Mesodermal cell (in vitro differentiated cells): ENCODE data around the gene SOX5.
"Not testable (repeated sequence)": the region's sequence is repeated elsewhere in the genome, so short reads cannot be mapped to it uniquely, and the experiment has no call there.

Experiments used
- H3K27ac ChIP-seq: 2 replicates; pipeline ENCODE4 v1.7.0; 2013; ENCODE audit warnings: mild to moderate bottlenecking, low read depth, low read length, moderate library complexity; ENCODE audit not compliant: severe bottlenecking
- H3K36me3 ChIP-seq: 2 replicates; pipeline ENCODE4 v1.7.1; 2013; ENCODE audit warnings: mild to moderate bottlenecking, low read length, moderate library complexity; ENCODE audit not compliant: control insufficient read depth, insufficient read depth
- H3K4me1 ChIP-seq: one replicate; pipeline ENCODE4 v1.7.1; 2013; ENCODE audit warnings: mild to moderate bottlenecking, low read length; ENCODE audit not compliant: insufficient read depth, control insufficient read depth, poor library complexity, severe bottlenecking
- H3K4me3 ChIP-seq: 2 replicates; pipeline ENCODE4 v1.7.0; 2013; ENCODE audit warnings: low read length, control low read depth, mild to moderate bottlenecking; ENCODE audit not compliant: insufficient read depth, poor library complexity, severe bottlenecking; ENCODE audit errors: extremely low read depth
- H3K9me3 ChIP-seq: 2 replicates; pipeline ENCODE4 v1.7.1; 2013; ENCODE audit warnings: mild to moderate bottlenecking, low read length, moderate library complexity; ENCODE audit not compliant: control insufficient read depth
- WGBS, 2 experiments: methylation state at CpG; one replicate each; pipeline ENCODE4 v1.1.5; 2013; ENCODE audit warnings: missing lambda C conversion rate in 2 of 2; ENCODE audit not compliant: insufficient coverage in 2 of 2; 5-methylcytosine and 5-hydroxymethylcytosine counted together

SOX5 gene

DNA sequence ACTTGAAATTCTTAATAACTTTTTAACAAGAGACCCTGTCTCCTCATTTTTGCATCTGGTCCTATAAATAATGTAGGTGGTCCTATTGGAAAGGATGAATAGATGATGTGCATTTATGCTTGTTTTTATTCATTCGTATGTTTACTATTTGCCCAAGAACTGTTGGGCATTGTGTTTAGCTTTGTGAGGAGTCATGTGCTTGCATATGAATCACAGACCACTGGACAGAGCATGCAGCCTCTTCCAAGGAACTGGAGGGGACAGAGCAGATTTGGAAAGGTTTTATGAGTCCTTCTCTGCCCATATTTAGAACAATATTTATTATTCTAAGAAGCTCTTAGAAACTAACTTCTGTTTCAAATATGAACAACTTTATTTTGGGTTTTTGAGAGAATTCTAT lies 414.0 kb downstream of the SOX5 start:
- H3K4me1 ChIP-seq = no peaks in the 10 kb centered on the region
- no peak overlapping the region for H3K4me3 ChIP-seq
- no peaks in the 10 kb centered on the region for H3K9me3 ChIP-seq
- H3K36me3 ChIP-seq = peaks cover 28% of the 10 kb centered on the region
- H3K27ac ChIP-seq = no peak overlapping the region
- WGBS, 2 experiments = 86 to 100% methylated on average over 1 of the region's 1 CpG

- WGBS, 2 experiments = 89 to 97% methylated on average over 5 to 7 of the region's 8 CpGs
- no peak overlapping the region for H3K4me3 ChIP-seq
- no peaks in the 10 kb centered on the region for H3K4me1 ChIP-seq
- no peaks in the 10 kb centered on the region for H3K9me3 ChIP-seq
- H3K36me3 ChIP-seq = peaks cover 28% of the 10 kb centered on the region
- no peak overlapping the region for H3K27ac ChIP-seq
Measured at GRCh38 chr12:23534196-23534595, 415.3 kb downstream of the SOX5 start.

DNA sequence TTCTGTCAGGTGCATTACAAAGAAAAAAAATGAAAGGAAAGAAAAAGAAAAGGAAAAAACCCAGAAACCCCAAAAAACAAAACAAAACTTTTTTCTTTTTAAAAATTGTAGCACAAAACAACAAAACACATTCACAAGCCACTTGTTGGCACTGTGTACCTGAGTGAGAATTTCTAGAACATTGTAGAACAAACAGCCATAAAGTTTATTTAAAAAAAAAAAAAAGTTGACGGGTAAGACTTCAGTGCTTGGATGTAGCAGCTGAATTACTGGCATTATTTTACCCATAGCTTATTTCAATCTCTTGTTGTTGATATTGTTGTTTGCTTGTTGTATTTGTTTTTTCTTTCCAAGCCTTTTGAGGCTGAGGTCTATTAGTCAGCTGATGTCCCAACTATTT lies 415.8 kb downstream of the SOX5 start:
- Histone ChIP-seq H3K36me3 (peaks cover 28% of the 10 kb centered on the region), H3K4me1 (no peaks in the 10 kb centered on the region)
- WGBS, 2 experiments = no CpG with 5 or more reads among the region's 1 CpG

GRCh38 chr12:23533265-23533664 lies 416.2 kb downstream of the SOX5 start:
- no peak overlapping the region for H3K27ac ChIP-seq
- H3K36me3 ChIP-seq = peaks cover 28% of the 10 kb centered on the region
- H3K4me3 ChIP-seq = no peak overlapping the region
- no peaks in the 10 kb centered on the region for H3K9me3 ChIP-seq
- H3K4me1 ChIP-seq = no peaks in the 10 kb centered on the region

More for the DNA sequence above, 415.8 kb downstream of the SOX5 start:
- Histone ChIP-seq H3K9me3 (no peaks in the 10 kb centered on the region), H3K4me3 (no peak overlapping the region), H3K27ac (no peak overlapping the region)

DNA sequence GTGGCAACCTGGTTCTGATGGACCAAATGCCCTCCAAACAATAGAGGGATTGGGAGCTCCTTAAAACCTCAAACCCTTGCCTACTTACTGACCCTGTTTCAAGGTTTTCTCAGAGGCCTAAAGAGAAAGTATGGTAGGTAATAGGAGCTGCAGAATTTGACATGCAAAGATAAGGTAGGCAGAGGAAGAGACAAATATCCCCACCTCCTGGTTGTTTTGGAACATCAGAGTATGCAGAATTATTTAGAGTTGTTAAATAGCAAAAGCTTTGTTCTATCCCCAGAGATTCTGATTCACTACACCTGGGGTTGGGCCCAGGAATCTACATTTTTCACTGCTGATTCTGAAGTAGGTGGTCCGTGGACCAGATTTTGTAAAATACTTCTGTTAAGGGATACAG lies 421.2 kb downstream of the SOX5 start:
- Histone ChIP-seq H3K36me3 (no peaks in the 10 kb centered on the region), H3K27ac (no peak overlapping the region), H3K9me3 (no peaks in the 10 kb centered on the region), H3K4me1 (no peaks in the 10 kb centered on the region), H3K4me3 (no peak overlapping the region)
- WGBS, 2 experiments = no CpG with 5 or more reads among the region's 1 CpG

- WGBS, 2 experiments = no CpG with 5 or more reads among the region's 5 CpGs
- Histone ChIP-seq H3K36me3 (no peaks in the 10 kb centered on the region), H3K9me3 (no peaks in the 10 kb centered on the region), H3K27ac (no peak overlapping the region), H3K4me1 (no peaks in the 10 kb centered on the region), H3K4me3 (no peak overlapping the region)
Measured at GRCh38 chr12:23525450-23526072, 423.9 kb downstream of the SOX5 start.

- no peaks in the 10 kb centered on the region for H3K36me3 ChIP-seq
- no peak overlapping the region for H3K4me3 ChIP-seq
- H3K27ac ChIP-seq = no peak overlapping the region
- no peaks in the 10 kb centered on the region for H3K4me1 ChIP-seq
- no CpG with 5 or more reads among the region's 2 CpGs for WGBS, 2 experiments
- H3K9me3 ChIP-seq = no peaks in the 10 kb centered on the region
Measured at GRCh38 chr12:23523339-23523738, 426.1 kb downstream of the SOX5 start.

DNA sequence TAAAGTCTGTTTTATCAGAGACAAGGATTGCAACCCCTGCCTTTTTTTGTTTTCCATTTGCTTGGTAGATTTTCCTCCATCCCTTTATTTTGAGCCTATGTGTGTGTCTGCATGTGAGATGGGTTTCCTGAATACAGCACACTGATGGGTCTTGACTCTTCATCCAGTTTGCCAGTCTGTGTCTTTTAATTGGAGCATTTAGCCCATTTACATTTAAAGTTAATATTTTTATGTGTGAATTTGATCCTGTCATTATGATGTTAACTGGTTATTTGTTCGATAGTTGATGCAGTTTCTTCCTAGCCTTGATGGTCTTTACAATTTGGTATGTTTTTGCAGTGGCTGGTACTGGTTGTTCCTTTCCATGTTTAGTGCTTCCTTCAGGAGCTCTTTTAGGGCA lies 430.0 kb downstream of the SOX5 start:
- H3K4me3 ChIP-seq, H3K4me1 ChIP-seq, H3K9me3 ChIP-seq, H3K36me3 ChIP-seq, H3K27ac ChIP-seq: not testable (repeated sequence)
- WGBS, 2 experiments = no CpG with 5 or more reads among the region's 1 CpG

GRCh38 chr12:23515785-23516184 lies 433.7 kb downstream of the SOX5 start:
- not testable (repeated sequence) for H3K4me3 ChIP-seq, H3K9me3 ChIP-seq, H3K27ac ChIP-seq, H3K36me3 ChIP-seq, H3K4me1 ChIP-seq
- no CpG with 5 or more reads among the region's 6 CpGs for WGBS, 2 experiments

- H3K27ac ChIP-seq = no peak overlapping the region
- H3K9me3 ChIP-seq = no peaks in the 10 kb centered on the region
- WGBS, 2 experiments = 88 to 96% methylated on average over 8 of the region's 8 CpGs
- H3K4me1 ChIP-seq = no peaks in the 10 kb centered on the region
- H3K36me3 ChIP-seq = no peaks in the 10 kb centered on the region
- no peak overlapping the region for H3K4me3 ChIP-seq
Measured at GRCh38 chr12:23510484-23510883, 439.0 kb downstream of the SOX5 start.

DNA sequence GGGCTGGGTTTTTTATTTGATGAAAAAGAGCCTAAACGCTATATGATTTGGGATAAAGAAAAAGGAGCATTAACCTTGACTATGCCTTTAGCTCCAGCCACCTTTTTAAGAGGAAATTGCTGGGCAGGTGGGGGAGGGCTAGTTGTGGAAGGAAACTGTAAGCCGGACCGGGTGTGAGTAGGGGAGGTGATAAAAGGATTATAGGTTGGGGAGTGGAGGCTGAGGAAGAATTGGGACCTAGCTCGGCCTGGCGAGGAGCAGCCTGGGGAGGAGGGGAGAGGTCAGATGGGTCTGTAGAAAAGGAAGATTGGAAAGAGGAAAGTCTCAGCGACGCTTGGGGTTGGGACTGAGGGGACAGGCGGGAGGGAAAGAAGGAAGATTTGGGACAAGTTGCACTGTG lies 439.6 kb downstream of the SOX5 start:
- H3K27ac ChIP-seq, H3K4me1 ChIP-seq, H3K9me3 ChIP-seq, H3K36me3 ChIP-seq, H3K4me3 ChIP-seq: not testable (repeated sequence)
- 90% methylated on average over 7 to 8 of the region's 8 CpGs for WGBS, 2 experiments
